K562 (cell line): ENCODE measurements around the gene MROH8. TPM values are rescaled to one million over a fixed set of nuclear protein-coding genes. Genes with fewer than 3 reads are reported as not detected.

ENCODE experiments used
- ARID4B ChIP-seq: sonication (generic); formaldehyde crosslinking; IDR thresholded peaks from 2 replicates; pipeline ENCODE4 v1.8.0; 2022; ENCODE audit warnings: mild to moderate bottlenecking, missing genetic modification reagents
- ASH1L ChIP-seq: fragments of 450-650 bp; IDR thresholded peaks from 2 replicates; pipeline ENCODE4 v1.6.1; 2018; ENCODE audit warnings: borderline replicate concordance, mild to moderate bottlenecking, low read depth; ENCODE audit not compliant: partially characterized antibody
- CREB1 ChIP-seq, 2 experiments: sonication (generic) in 1 of 2; formaldehyde crosslinking in 1 of 2; IDR thresholded peaks; 2 replicates each; pipeline versions ENCODE4 v1.6.1 to v1.8.0; 2012 to 2022; ENCODE audit warnings: inconsistent platforms in 1 of 2, mild to moderate bottlenecking in 1 of 2, missing genetic modification reagents in 1 of 2, moderate library complexity in 1 of 2
- FIP1L1 ChIP-seq: fragments of 200-400 bp; formaldehyde crosslinking; IDR thresholded peaks from 2 replicates; pipeline ENCODE4 v1.6.1; 2018; ENCODE audit warnings: mild to moderate bottlenecking, low read depth, low read length; ENCODE audit not compliant: poor library complexity, severe bottlenecking
- FOS ChIP-seq: IDR thresholded peaks from 3 replicates; pipeline ENCODE4 v1.6.1; 2011; ENCODE audit not compliant: insufficient read length; ENCODE audit errors: extremely low read depth
- FOXM1 ChIP-seq, 2 experiments: fragments of 450-650 bp in 1 of 2; sonication (generic) in 1 of 2; formaldehyde crosslinking in 1 of 2; IDR thresholded peaks; 2 replicates each; pipeline versions ENCODE4 v1.6.1 to v1.9.0; 2017 to 2022; ENCODE audit warnings: low read depth in 2 of 2, mild to moderate bottlenecking in 2 of 2, missing genetic modification reagents in 1 of 2, moderate library complexity in 1 of 2
- MCM7 ChIP-seq, 2 experiments: fragments of 450-650 bp; IDR thresholded peaks; 2 replicates each; pipeline ENCODE4 v1.6.1; 2016 to 2018
- MECOM ChIP-seq: fragments of 250-450 bp; sonication (Bioruptor Pico); IDR thresholded peaks from 2 replicates; pipeline ENCODE4 v1.8.0; 2022; ENCODE audit warnings: inconsistent platforms
- MYC ChIP-seq, 2 experiments: fragments of 250-450 bp in 1 of 2; sonication (Bioruptor Pico) in 1 of 2; IDR thresholded peaks; 2 replicates each; pipeline versions ENCODE4 v1.5.1 to v1.6.1; 2012 to 2021; ENCODE audit warnings: low read depth in 2 of 2, borderline replicate concordance in 1 of 2, improper control_type of control experiment in 1 of 2, low read length in 1 of 2, mild to moderate bottlenecking in 1 of 2, moderate library complexity in 1 of 2
- POLR2A ChIP-seq: fragments of 450-650 bp; conservative IDR thresholded peaks from 2 replicates; pipeline ENCODE4 v1.6.1; 2016
- PRDM10 ChIP-seq: fragments of 450-650 bp; IDR thresholded peaks from 2 replicates; pipeline ENCODE4 v1.6.1; 2018; ENCODE audit not compliant: partially characterized antibody
- RFX5 ChIP-seq: IDR thresholded peaks from 2 replicates; pipeline ENCODE4 v1.6.1; 2011; ENCODE audit warnings: low read depth, mild to moderate bottlenecking, improper control_type of control experiment, low read length
- SMARCA5 ChIP-seq: fragments of 450-650 bp; IDR thresholded peaks from 2 replicates; pipeline ENCODE4 v1.6.1; 2016
- SUPT5H ChIP-seq: fragments of 450-650 bp; IDR thresholded peaks from 2 replicates; pipeline ENCODE4 v1.6.1; 2016
- TOE1 ChIP-seq, 2 experiments: fragments of 450-650 bp in 1 of 2; sonication (generic) in 1 of 2; formaldehyde crosslinking in 1 of 2; IDR thresholded peaks; 2 replicates each; pipeline versions ENCODE4 v1.7.1 to v1.8.0; 2016 to 2022; ENCODE audit warnings: borderline replicate concordance in 2 of 2, mild to moderate bottlenecking in 2 of 2, antibody characterized with exemption in 1 of 2, inconsistent platforms in 1 of 2, low read depth in 1 of 2, missing genetic modification reagents in 1 of 2, moderate library complexity in 1 of 2
- XRCC3 ChIP-seq: fragments of 450-650 bp; IDR thresholded peaks from 2 replicates; pipeline ENCODE4 v1.6.1; 2017; ENCODE audit warnings: mild to moderate bottlenecking, moderate library complexity
- ZNF75A ChIP-seq: fragments of 450-650 bp; formaldehyde crosslinking; IDR thresholded peaks from 2 replicates; pipeline ENCODE4 v1.4.0; 2020; ENCODE audit warnings: mild to moderate bottlenecking
- polyA plus RNA-seq, 8 experiments: library from polyadenylated mRNA; depleted of rRNA in 4 of 8; stranded (reverse) in 5 of 8; unstranded in 3 of 8; fragments of >200 nt; fragmentation: Nextera tagmentation in 2 of 8; fragmentation: Illumina TruSeq in 1 of 8; extraction: Ambion mirVana in 2 of 8; extraction: Trizol in 1 of 8; gene quantifications; 2 replicates each; pipeline versions ENCODE4 v1.2.1 to v1.2.3, GENCODE V29; 2011 to 2014; ENCODE audit warnings: inconsistent platforms in 1 of 8, missing spikeins in 1 of 8
- total RNA-seq, 7 experiments: library from RNA; depleted of rRNA in 6 of 7; stranded (reverse); fragments of >200 nt in 6 of 7; fragmentation: Illumina TruSeq in 2 of 7; extraction: Trizol in 2 of 7; gene quantifications; 2 replicates each; pipeline versions ENCODE4 v1.2.1 to v1.2.3, GENCODE V29; 2011 to 2021; ENCODE audit warnings: low replicate concordance in 1 of 7

MROH8 gene
- total and polyA plus RNA-seq, 9 of the 15 experiments (the other 6 are each of a cell fraction or from before 2014, with no cell fraction given) = 0.21 to 1.5 (median 0.78) TPM

DNA sequence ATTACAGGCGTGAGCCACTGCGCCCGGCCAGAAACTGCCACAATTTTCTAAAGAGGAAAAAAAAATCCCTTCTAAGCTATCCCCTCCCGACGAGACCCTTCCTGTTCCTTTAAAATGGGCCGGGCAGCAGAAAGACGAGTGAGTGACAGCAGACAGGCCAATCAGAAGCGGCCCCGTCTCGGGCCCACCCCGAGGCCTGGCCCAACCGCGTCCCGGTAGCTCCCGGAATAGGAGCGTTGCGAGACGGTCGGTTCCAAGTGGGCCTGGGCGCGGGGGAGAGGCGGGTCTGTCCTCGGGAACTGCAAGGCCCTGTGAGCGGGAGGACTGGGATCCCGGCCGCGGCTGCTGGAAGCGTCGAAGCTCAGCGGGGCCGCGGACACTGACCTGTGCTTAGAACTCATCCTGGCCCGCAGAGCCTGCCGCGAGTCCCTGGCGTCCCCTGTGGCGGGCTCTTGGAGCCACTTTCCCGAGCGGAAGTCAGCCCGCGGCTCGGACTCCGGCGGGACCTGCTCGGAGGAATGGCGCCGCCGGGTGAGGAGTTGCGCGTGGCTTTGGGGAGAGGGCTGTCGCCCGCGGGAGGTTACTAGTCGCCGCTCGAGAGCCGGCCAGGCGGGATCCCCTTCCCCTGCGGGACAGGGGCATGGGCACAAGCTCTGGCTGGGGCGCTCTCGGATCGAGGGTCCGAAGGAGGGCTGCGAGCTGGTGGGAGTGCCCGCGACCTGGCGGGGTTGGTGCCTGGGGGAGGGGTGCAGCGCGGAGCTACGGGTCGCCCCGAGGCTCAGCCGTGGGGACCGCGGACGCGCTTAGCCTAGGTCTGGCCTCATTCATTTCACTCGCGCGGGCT is at the start of gene MROH8, which contains the start of gene RPN2 (continued):
- TF ChIP-seq MECOM (CRISPR knock-in tag) (no peak), ASH1L (peak; percentile 94), MCM7 (IDR thresholded peaks at IDR 0.05) (no peak), FOXM1 (IDR thresholded peaks at IDR 0.05; ENCODE audit: low read depth) (peak; percentile 97), FOXM1 (CRISPR knock-in tag; IDR thresholded peaks at IDR 0.05; ENCODE audit: low read depth) (no peak), ARID4B (CRISPR knock-in tag) (peak; percentile 69), XRCC3 (no peak), FIP1L1 (peak; percentile 92), RFX5 (no peak), PRDM10 (peak; percentile 100), TOE1 (IDR thresholded peaks at IDR 0.05; ENCODE audit: borderline replicate concordance) (peak; percentile 99), TOE1 (CRISPR knock-in tag; IDR thresholded peaks at IDR 0.05; ENCODE audit: borderline replicate concordance, low read depth) (no peak), POLR2A (peak; percentile 81), ZNF75A (CRISPR knock-in tag) (no peak), SUPT5H (peak; percentile 69), FOS (peak; percentile 93), CREB1 (IDR thresholded peaks at IDR 0.05) (peak; percentile 48), CREB1 (CRISPR knock-in tag; IDR thresholded peaks at IDR 0.05) (peak; percentile 77), MYC (IDR thresholded peaks at IDR 0.05; ENCODE audit: low read depth, low read length) (peak; percentile 92), MYC (CRISPR knock-in tag; IDR thresholded peaks at IDR 0.05; ENCODE audit: borderline replicate concordance, low read depth) (0 out of 2 replicates have a peak, but pooled peaks have one; percentile 38), SMARCA5 (no peak)
